H9 (cell line): ENCODE data around the gene AWAT2. TPM values are rescaled to one million over a fixed set of nuclear protein-coding genes. Genes with fewer than 3 reads are reported as not detected.

Experiments
- DNase-seq: peaks from one replicate; pipeline ENCODE4 v3.0.0-alpha.2; 2017
- H2AFZ ChIP-seq: one replicate; pipeline ENCODE4 v1.6.1; 2013; ENCODE audit warnings: mild to moderate bottlenecking, low read length, control low read depth, moderate library complexity
- H2AK5ac ChIP-seq: 2 replicates; pipeline ENCODE4 v1.6.1; 2013; ENCODE audit warnings: low read length, control low read depth, mixed read lengths; ENCODE audit not compliant: insufficient read length
- H2BK120ac ChIP-seq: one replicate; pipeline ENCODE4 v1.6.1; 2013; ENCODE audit warnings: low read depth, mild to moderate bottlenecking, low read length, control low read depth, inconsistent platforms; ENCODE audit not compliant: poor library complexity, severe bottlenecking
- H2BK12ac ChIP-seq: 2 replicates; pipeline ENCODE4 v1.6.1; 2013; ENCODE audit warnings: low read length, control low read depth, mixed read lengths, low read depth; ENCODE audit not compliant: insufficient read length
- H2BK15ac ChIP-seq: 2 replicates; pipeline ENCODE4 v1.6.1; 2013; ENCODE audit warnings: low read depth, low read length, control low read depth
- H2BK20ac ChIP-seq: one replicate; pipeline ENCODE4 v1.6.1; 2013; ENCODE audit warnings: low read depth, mild to moderate bottlenecking, low read length, control low read depth, inconsistent platforms; ENCODE audit not compliant: poor library complexity, severe bottlenecking
- H2BK5ac ChIP-seq: 2 replicates; pipeline ENCODE4 v1.6.1; 2013; ENCODE audit warnings: low read length, control low read depth, mixed read lengths; ENCODE audit not compliant: insufficient read length
- H3K14ac ChIP-seq: 2 replicates; pipeline ENCODE4 v1.6.1; 2013; ENCODE audit warnings: low read length, control low read depth; ENCODE audit not compliant: insufficient read depth
- H3K18ac ChIP-seq: 2 replicates; pipeline ENCODE4 v1.6.1; 2013; ENCODE audit warnings: low read depth, mild to moderate bottlenecking, mixed read lengths, low read length, control low read depth; ENCODE audit not compliant: insufficient read length
- H3K23ac ChIP-seq: 2 replicates; pipeline ENCODE4 v1.6.1; 2013; ENCODE audit warnings: low read length, control low read depth, mixed read lengths, low read depth; ENCODE audit not compliant: insufficient read length
- H3K23me2 ChIP-seq: 2 replicates; pipeline ENCODE4 v1.6.1; 2013; ENCODE audit warnings: low read depth, mild to moderate bottlenecking, mixed read lengths, low read length, control low read depth; ENCODE audit not compliant: insufficient read length, poor library complexity, severe bottlenecking
- H3K27ac ChIP-seq: 2 replicates; pipeline ENCODE4 v1.5.1; 2013; ENCODE audit warnings: low read length, control low read depth, mixed read lengths, low read depth; ENCODE audit not compliant: insufficient read length
- H3K27me3 ChIP-seq: 2 replicates; pipeline ENCODE4 v1.6.1; 2013; ENCODE audit warnings: low read length, control low read depth, inconsistent platforms; ENCODE audit not compliant: insufficient read depth
- H3K4ac ChIP-seq: 2 replicates; pipeline ENCODE4 v1.6.1; 2013; ENCODE audit warnings: low read depth, mild to moderate bottlenecking, control low read depth, inconsistent platforms, low read length, moderate library complexity
- H3K4me1 ChIP-seq: 2 replicates; pipeline ENCODE4 v1.6.1; 2013; ENCODE audit warnings: low read length, control low read depth, inconsistent platforms; ENCODE audit not compliant: insufficient read depth
- H3K4me2 ChIP-seq: 2 replicates; pipeline ENCODE4 v1.6.1; 2013; ENCODE audit warnings: low read length, control low read depth, mixed read lengths; ENCODE audit not compliant: insufficient read length, insufficient read depth
- H3K56ac ChIP-seq: 2 replicates; pipeline ENCODE4 v1.6.1; 2013; ENCODE audit warnings: low read depth, mild to moderate bottlenecking, mixed read lengths, low read length, control low read depth; ENCODE audit not compliant: insufficient read length
- H3K79me1 ChIP-seq: 2 replicates; pipeline ENCODE4 v1.6.1; 2013; ENCODE audit warnings: low read depth, mild to moderate bottlenecking, moderate library complexity, low read length, control low read depth, inconsistent platforms; ENCODE audit not compliant: insufficient read depth, poor library complexity, severe bottlenecking
- H3K79me2 ChIP-seq: 2 replicates; pipeline ENCODE4 v1.6.1; 2013; ENCODE audit warnings: low read length, control low read depth, inconsistent platforms; ENCODE audit not compliant: insufficient read depth
- H3K9ac ChIP-seq: 2 replicates; pipeline ENCODE4 v1.6.1; 2013; ENCODE audit warnings: low read length, control low read depth, mixed read lengths; ENCODE audit not compliant: insufficient read length; ENCODE audit errors: extremely low read depth
- H3K9me3 ChIP-seq: one replicate; pipeline ENCODE4 v1.6.1; 2013; ENCODE audit warnings: low read depth, low read length, inconsistent platforms; ENCODE audit not compliant: control insufficient read depth
- H3T11ph ChIP-seq: one replicate; pipeline ENCODE4 v1.6.1; 2013; ENCODE audit warnings: mild to moderate bottlenecking, low read length, control low read depth, inconsistent platforms
- H4K20me1 ChIP-seq: one replicate; pipeline ENCODE4 v1.6.1; 2013; ENCODE audit not compliant: control insufficient read depth, insufficient read length, insufficient read depth
- H4K5ac ChIP-seq: 2 replicates; pipeline ENCODE4 v1.6.1; 2013; ENCODE audit warnings: low read depth, mild to moderate bottlenecking, mixed read lengths, low read length, control low read depth; ENCODE audit not compliant: insufficient read length
- H4K8ac ChIP-seq: replicated peaks from 2 replicates; pipeline ENCODE4 v1.6.1; 2013; ENCODE audit warnings: low read length, control low read depth, mixed read lengths, low read depth; ENCODE audit not compliant: insufficient read length
- H4K91ac ChIP-seq: 2 replicates; pipeline ENCODE4 v1.6.1; 2013; ENCODE audit warnings: low read depth, mild to moderate bottlenecking, moderate library complexity, mixed read lengths, low read length, control low read depth; ENCODE audit not compliant: insufficient read length
- H3K27ac Mint-ChIP-seq, 3 experiments: 2 replicates in 2 of 3; 3 replicates in 1 of 3; pipeline ENCODE4 v1.8.0; 2020 to 2021; ENCODE audit warnings: mixed read lengths in 3 of 3, mild to moderate bottlenecking in 1 of 3, moderate library complexity in 1 of 3
- H3K27me3 Mint-ChIP-seq: 2 replicates; pipeline ENCODE4 v1.8.0; 2021; ENCODE audit warnings: low read depth, mild to moderate bottlenecking, moderate library complexity, mixed read lengths
- H3K36me3 Mint-ChIP-seq, 3 experiments: 2 replicates in 2 of 3; 3 replicates in 1 of 3; pipeline ENCODE4 v1.8.0; 2020 to 2021; ENCODE audit warnings: low read depth in 3 of 3, mixed read lengths in 3 of 3; ENCODE audit not compliant: insufficient read depth in 1 of 3
- H3K4me1 Mint-ChIP-seq, 2 experiments: 2 replicates each; pipeline ENCODE4 v1.8.0; 2020; ENCODE audit warnings: mixed read lengths in 2 of 2
- H3K4me3 Mint-ChIP-seq, 2 experiments: 2 replicates in 1 of 2; 3 replicates in 1 of 2; pipeline ENCODE4 v1.8.0; 2020 to 2021; ENCODE audit warnings: mild to moderate bottlenecking in 2 of 2, mixed read lengths in 2 of 2, moderate library complexity in 1 of 2
- H3K9me3 Mint-ChIP-seq, 2 experiments: 2 replicates in 1 of 2; 3 replicates in 1 of 2; pipeline ENCODE4 v1.8.0; 2020; ENCODE audit warnings: mild to moderate bottlenecking in 2 of 2, mixed read lengths in 2 of 2, moderate library complexity in 1 of 2
- CTCF ChIP-seq: fragments of 200-600 bp; sonication (generic); conservative IDR thresholded peaks from 3 replicates; pipeline ENCODE4 v1.8.0; 2021; ENCODE audit warnings: antibody characterized with exemption, mild to moderate bottlenecking
- WGBS: extraction: QIAGEN DNeasy Blood & Tissue Kit; methylation state at CpG from one replicate; pipeline ENCODE4 v1.1.7; 2013; ENCODE audit warnings: missing lambda C conversion rate, low lambda C conversion rate, mixed read lengths; ENCODE audit not compliant: insufficient read length; ENCODE audit errors: extremely low coverage; 5-methylcytosine and 5-hydroxymethylcytosine counted together
- total RNA-seq: library from RNA; stranded (reverse); gene quantifications from 2 replicates; pipeline ENCODE4 v1.2.1, GENCODE V29; 2021

Gene AWAT2
- total RNA-seq, 1 experiment from 2014 or later, result not detected

GRCh38 chrX:70029863-70030262, 19.9 kb downstream of the AWAT2 start:
- H3K79me1 ChIP-seq, result no peaks in the 10 kb centered on the region
- Mint-ChIP-seq H3K27me3 (peaks cover 1% of the 10 kb centered on the region), H3K27ac (no peak overlapping the region), H3K9me3 (peaks cover 62 to 68% of the 10 kb centered on the region in 2 experiments), H3K4me1 (peaks cover 10 to 16% of the 10 kb centered on the region in 2 experiments), H3K36me3 (peaks cover 0 to 15% (median 3%) of the 10 kb centered on the region in 3 experiments; a peak in 3 of 7 replicates), H3K4me3 (no peak overlapping the region)
- H3T11ph ChIP-seq, result no peak overlapping the region
- H4K8ac ChIP-seq, result no peak overlapping the region
- H3K23me2 ChIP-seq, result no peaks in the 10 kb centered on the region
- WGBS, result no CpG with 5 or more reads among the region's 4 CpGs
- no peak overlapping the region for H2BK15ac ChIP-seq
- H2AFZ ChIP-seq, result no peak overlapping the region
- H4K20me1 ChIP-seq, result no peaks in the 10 kb centered on the region
- H3K79me2 ChIP-seq, result no peaks in the 10 kb centered on the region
- DNase-seq, result no peak
- no peak overlapping the region for H2BK5ac ChIP-seq
- H4K5ac ChIP-seq, result no peak overlapping the region
- H3K23ac ChIP-seq, result no peak overlapping the region
- no peak overlapping the region for H2BK120ac ChIP-seq
- peaks cover 17% of the 10 kb centered on the region for H3K9me3 ChIP-seq
- H3K27me3 ChIP-seq, result no peaks in the 10 kb centered on the region
- H2AK5ac ChIP-seq, result no peak overlapping the region
- H3K56ac ChIP-seq, result no peak overlapping the region
- H3K27ac ChIP-seq, result no peak overlapping the region
- no peak overlapping the region for H4K91ac ChIP-seq
- H3K9ac ChIP-seq, result no peak overlapping the region
- no peak overlapping the region for H2BK12ac ChIP-seq
- no peak for TF ChIP-seq CTCF
- no peak overlapping the region for H3K18ac ChIP-seq
- H3K4me1 ChIP-seq, result no peaks in the 10 kb centered on the region
- no peak overlapping the region for H3K4ac ChIP-seq
- no peak overlapping the region for H3K14ac ChIP-seq
- H2BK20ac ChIP-seq, result no peak overlapping the region
- no peak overlapping the region for H3K4me2 ChIP-seq
